Measurements from ENCODE around the gene ARHGAP1. TPM values are rescaled to one million over a fixed set of nuclear protein-coding genes. Genes with fewer than 3 reads are reported as not detected.

The ARHGAP1 gene
- total RNA-seq, 1 donor from 2014 or later: 31.9 TPM

GRCh38 chr11:46662366-46662765 lies 38.1 kb downstream of the ARHGAP1 start:
- Mint-ChIP-seq H3K4me3 (no peak overlapping the region), H3K36me3 (ENCODE audit: low read depth) (no peaks in the 10 kb centered on the region), H3K27ac (ENCODE audit: unreplicated experiment) (no peak overlapping the region), H3K9me3 (no peaks in the 10 kb centered on the region), H3K4me1 (no peaks in the 10 kb centered on the region), H3K27me3 (ENCODE audit: low read depth) (no peaks in the 10 kb centered on the region)
- DNase-seq (ENCODE audit: low read depth, low spot score): no peak
- TF ChIP-seq CTCF (conservative IDR thresholded peaks at IDR 0.05): no peak

- Mint-ChIP-seq H3K4me3 (no peak overlapping the region), H3K4me1 (no peaks in the 10 kb centered on the region), H3K27ac (ENCODE audit: unreplicated experiment) (no peak overlapping the region), H3K9me3 (no peaks in the 10 kb centered on the region), H3K36me3 (ENCODE audit: low read depth) (peaks cover under 1% of the 10 kb centered on the region), H3K27me3 (ENCODE audit: low read depth) (no peaks in the 10 kb centered on the region)
- TF ChIP-seq CTCF (conservative IDR thresholded peaks at IDR 0.05): no peak
- no peak for DNase-seq (ENCODE audit: low read depth, low spot score)
Observed at GRCh38 chr11:46661836-46662235, 38.6 kb downstream of the ARHGAP1 start.

GRCh38 chr11:46659908-46660307 lies 40.5 kb downstream of the ARHGAP1 start:
- H3K27me3 Mint-ChIP-seq (ENCODE audit: low read depth): no peaks in the 10 kb centered on the region

GRCh38 chr11:46658259-46658658 lies 42.2 kb downstream of the ARHGAP1 start:
- H3K27me3 Mint-ChIP-seq (ENCODE audit: low read depth): no peaks in the 10 kb centered on the region

More at GRCh38 chr11:46659908-46660307, 40.5 kb downstream of the ARHGAP1 start:
- Mint-ChIP-seq H3K36me3 (ENCODE audit: low read depth) (peaks cover 3% of the 10 kb centered on the region), H3K4me1 (no peaks in the 10 kb centered on the region), H3K27ac (ENCODE audit: unreplicated experiment) (no peak overlapping the region), H3K9me3 (no peaks in the 10 kb centered on the region), H3K4me3 (no peak overlapping the region)
- TF ChIP-seq CTCF (conservative IDR thresholded peaks at IDR 0.05): no peak
- no peak for DNase-seq (ENCODE audit: low read depth, low spot score)

GRCh38 chr11:46657186-46657585 lies 43.2 kb downstream of the ARHGAP1 start:
- no peak for TF ChIP-seq CTCF (conservative IDR thresholded peaks at IDR 0.05)
- Mint-ChIP-seq H3K9me3 (no peaks in the 10 kb centered on the region), H3K27me3 (ENCODE audit: low read depth) (no peaks in the 10 kb centered on the region), H3K27ac (ENCODE audit: unreplicated experiment) (no peak overlapping the region), H3K36me3 (ENCODE audit: low read depth) (peaks cover 3% of the 10 kb centered on the region), H3K4me1 (no peaks in the 10 kb centered on the region), H3K4me3 (no peak overlapping the region)
- DNase-seq (ENCODE audit: low read depth, low spot score): no peak

More at GRCh38 chr11:46658259-46658658, 42.2 kb downstream of the ARHGAP1 start:
- Mint-ChIP-seq H3K27ac (ENCODE audit: unreplicated experiment) (no peak overlapping the region), H3K9me3 (no peaks in the 10 kb centered on the region), H3K4me3 (no peak overlapping the region), H3K36me3 (ENCODE audit: low read depth) (peaks cover 3% of the 10 kb centered on the region), H3K4me1 (no peaks in the 10 kb centered on the region)
- no peak for DNase-seq (ENCODE audit: low read depth, low spot score)
- TF ChIP-seq CTCF (conservative IDR thresholded peaks at IDR 0.05): no peak

GRCh38 chr11:46655631-46656030 lies 44.8 kb downstream of the ARHGAP1 start:
- no peak for TF ChIP-seq CTCF (conservative IDR thresholded peaks at IDR 0.05)
- Mint-ChIP-seq H3K27ac (ENCODE audit: unreplicated experiment) (no peak overlapping the region), H3K4me1 (no peaks in the 10 kb centered on the region), H3K36me3 (ENCODE audit: low read depth) (peaks cover 3% of the 10 kb centered on the region), H3K27me3 (ENCODE audit: low read depth) (no peaks in the 10 kb centered on the region), H3K4me3 (no peak overlapping the region), H3K9me3 (no peaks in the 10 kb centered on the region)
- no peak for DNase-seq (ENCODE audit: low read depth, low spot score)

All from neural crest cell (in vitro differentiated cells).